ENCODE results near the gene WDR77. TPM values are rescaled to one million over a fixed set of nuclear protein-coding genes. Genes with fewer than 3 reads are reported as not detected.

Gene WDR77
- total RNA-seq = 15.7 TPM
- 10 to 100 TPM; 31.7 to 36.9 (median 34.7) TPM for polyA plus RNA-seq

DNA sequence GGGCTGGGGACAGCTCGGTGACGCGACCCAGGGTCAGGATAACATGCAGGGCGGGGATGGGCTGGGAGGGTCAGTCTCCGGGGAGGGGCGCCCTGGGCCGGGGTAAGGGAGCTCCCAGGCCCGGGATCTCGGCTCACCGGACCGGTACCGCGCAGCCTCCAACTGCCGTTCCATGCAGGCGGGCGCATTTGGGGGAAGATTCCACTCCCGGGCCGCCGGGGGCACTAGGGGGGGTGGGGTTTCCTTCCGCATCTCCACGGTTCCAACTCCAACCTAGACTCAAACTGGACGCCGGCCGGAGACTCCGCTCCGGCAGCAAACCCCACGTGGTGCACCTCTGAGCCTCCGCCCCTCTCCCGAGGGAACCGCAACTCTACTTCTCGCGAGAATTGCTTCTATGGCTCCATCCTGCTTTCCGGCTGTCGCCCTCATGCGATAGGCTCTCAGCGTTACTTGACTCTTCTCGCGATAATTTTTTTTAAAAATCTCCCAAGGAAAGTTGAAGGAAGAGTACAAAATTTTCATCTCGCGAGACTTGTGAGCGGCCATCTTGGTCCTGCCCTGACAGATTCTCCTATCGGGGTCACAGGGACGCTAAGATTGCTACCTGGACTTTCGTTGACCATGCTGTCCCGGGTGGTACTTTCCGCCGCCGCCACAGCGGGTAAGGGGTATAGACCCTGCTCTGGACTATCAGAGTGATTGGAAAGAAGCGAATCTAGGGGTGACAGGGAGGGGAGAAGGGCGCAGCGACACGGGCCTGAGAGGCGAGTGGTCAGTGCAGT, at the start of gene WDR77, which contains the start of gene ATP5PB:
Gene WDR77 (minus strand): TSS at position 339 of the 785 bp plus-strand sequence. CDS start 87 bp downstream, at position 252.
Gene ATP5PB (plus strand): TSS at position 547 of the 785 bp plus-strand sequence. CDS start 78 bp downstream, at position 625.
- ATAC-seq (ENCODE audit: low read depth in 2 of 2) = peak; percentile 95 to 96
- peaks cover 29% of the 10 kb centered on the region for H3K36me3 Mint-ChIP-seq
- Histone ChIP-seq H3K9me3 (ENCODE audit: control insufficient read depth in 2 of 2, low read length in 2 of 2) (no peaks in the 10 kb centered on the region), H3K4me3 (ENCODE audit: low read depth, low read length) (peak within 1 kb of the TSS; percentile 92), H3K27ac (ENCODE audit: insufficient read depth, low read length, poor library complexity, severe bottlenecking) (peak within 1 kb of the TSS; percentile 89), H3K36me3 (ENCODE audit: control insufficient read depth, insufficient read depth, low read length) (peaks cover 28% of the 10 kb centered on the region), H3K4me1 (ENCODE audit: control insufficient read depth, insufficient read depth, low read length, poor library complexity, severe bottlenecking) (peaks cover 59% of the 10 kb centered on the region), H3K27me3 (ENCODE audit: control insufficient read depth, insufficient read depth, low read length) (no peaks in the 10 kb centered on the region)
- H3K27me3 Mint-ChIP-seq = no peaks in the 10 kb centered on the region
- peak; percentile 89 to 97 (median 96) for DNase-seq
- H3K27ac Mint-ChIP-seq = peak within 1 kb of the TSS; percentile 99 to 100 (median 100)
- H3K4me1 Mint-ChIP-seq = peaks cover 51 to 87% (median 74%) of the 10 kb centered on the region in 4 donors
- H3K9me3 Mint-ChIP-seq = no peaks in the 10 kb centered on the region
- H3K4me3 Mint-ChIP-seq = peak within 1 kb of the TSS; percentile 99 to 100 (median 100)

DNA sequence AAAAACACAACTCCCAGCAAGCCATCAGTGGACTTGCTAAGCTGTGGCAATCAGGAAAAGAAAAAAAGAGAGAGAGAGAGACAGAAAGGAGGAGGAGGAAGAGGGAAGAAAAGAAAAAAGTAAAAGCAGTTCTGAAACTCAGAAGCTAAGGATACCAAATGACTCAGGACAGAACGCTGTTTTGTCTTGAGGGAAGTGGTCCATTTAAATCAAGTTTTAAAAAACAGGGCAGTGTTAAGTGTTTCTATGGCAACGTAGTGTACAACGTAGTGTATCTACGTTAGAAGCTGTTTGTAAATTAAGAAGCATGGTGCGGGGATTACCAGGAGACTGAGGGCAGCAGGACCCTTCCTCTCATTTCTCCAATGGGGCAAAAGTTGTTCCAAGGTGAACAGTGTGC, 48.5 kb upstream of the WDR77 start:
- H3K27ac ChIP-seq (ENCODE audit: insufficient read depth, low read length, poor library complexity, severe bottlenecking) = no peak overlapping the region
- H3K27ac Mint-ChIP-seq = peak overlapping the region in 1 of 3 donors; percentile 7

DNA sequence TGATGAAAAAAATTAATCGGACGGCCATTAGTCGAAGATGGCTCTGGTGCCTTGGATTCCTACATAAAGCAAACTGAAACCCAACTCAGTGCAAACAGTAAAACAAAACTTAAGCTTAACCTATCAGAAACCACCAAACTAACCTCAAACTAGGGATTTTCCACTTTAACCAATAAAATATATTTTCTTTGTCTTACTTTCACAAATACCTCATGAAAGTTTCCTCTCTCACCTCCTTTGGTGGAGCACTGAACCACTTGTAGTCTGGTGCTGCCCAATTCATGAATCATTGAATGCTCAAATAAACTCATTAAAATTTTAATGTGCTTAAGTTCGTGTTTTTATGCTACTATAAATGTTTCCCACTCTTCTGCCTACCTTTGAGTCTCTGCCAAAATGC, 47.3 kb upstream of the WDR77 start:
- Histone ChIP-seq H3K36me3 (ENCODE audit: control insufficient read depth, insufficient read depth, low read length) (no peaks in the 10 kb centered on the region), H3K4me3 (ENCODE audit: low read depth, low read length) (no peak overlapping the region), H3K27me3 (ENCODE audit: control insufficient read depth, insufficient read depth, low read length) (no peaks in the 10 kb centered on the region), H3K27ac (ENCODE audit: insufficient read depth, low read length, poor library complexity, severe bottlenecking) (no peak overlapping the region), H3K9me3 (ENCODE audit: control insufficient read depth in 2 of 2, low read length in 2 of 2) (no peaks in the 10 kb centered on the region), H3K4me1 (ENCODE audit: control insufficient read depth, insufficient read depth, low read length, poor library complexity, severe bottlenecking) (no peaks in the 10 kb centered on the region)
- DNase-seq = no peak
- no peak for ATAC-seq (ENCODE audit: low read depth in 2 of 2)
- H3K4me1 Mint-ChIP-seq = peaks cover 5 to 8% (median 5%) of the 10 kb centered on the region in 4 donors
- peaks cover 14% of the 10 kb centered on the region for H3K27me3 Mint-ChIP-seq
- H3K4me3 Mint-ChIP-seq = no peak overlapping the region
- no peaks in the 10 kb centered on the region for H3K36me3 Mint-ChIP-seq
- H3K9me3 Mint-ChIP-seq = peaks cover 0 to 11% (median 5%) of the 10 kb centered on the region in 7 donors
- H3K27ac Mint-ChIP-seq = no peak overlapping the region

More for the DNA sequence above, 48.5 kb upstream of the WDR77 start:
- no peak overlapping the region for H3K4me3 ChIP-seq (ENCODE audit: low read depth, low read length)
- no peak overlapping the region for H3K4me3 Mint-ChIP-seq
- peaks cover 14% of the 10 kb centered on the region for H3K27me3 Mint-ChIP-seq
- no peak for ATAC-seq (ENCODE audit: low read depth in 2 of 2)
- H3K4me1 ChIP-seq (ENCODE audit: control insufficient read depth, insufficient read depth, low read length, poor library complexity, severe bottlenecking) = no peaks in the 10 kb centered on the region
- H3K36me3 ChIP-seq (ENCODE audit: control insufficient read depth, insufficient read depth, low read length) = no peaks in the 10 kb centered on the region
- H3K9me3 Mint-ChIP-seq = peaks cover 0 to 11% (median 5%) of the 10 kb centered on the region in 7 donors
- no peaks in the 10 kb centered on the region for H3K9me3 ChIP-seq (ENCODE audit: control insufficient read depth in 2 of 2, low read length in 2 of 2)
- no peak for DNase-seq
- peaks cover 5 to 10% (median 7%) of the 10 kb centered on the region in 4 donors for H3K4me1 Mint-ChIP-seq
- H3K27me3 ChIP-seq (ENCODE audit: control insufficient read depth, insufficient read depth, low read length) = no peaks in the 10 kb centered on the region
- H3K36me3 Mint-ChIP-seq = no peaks in the 10 kb centered on the region

DNA sequence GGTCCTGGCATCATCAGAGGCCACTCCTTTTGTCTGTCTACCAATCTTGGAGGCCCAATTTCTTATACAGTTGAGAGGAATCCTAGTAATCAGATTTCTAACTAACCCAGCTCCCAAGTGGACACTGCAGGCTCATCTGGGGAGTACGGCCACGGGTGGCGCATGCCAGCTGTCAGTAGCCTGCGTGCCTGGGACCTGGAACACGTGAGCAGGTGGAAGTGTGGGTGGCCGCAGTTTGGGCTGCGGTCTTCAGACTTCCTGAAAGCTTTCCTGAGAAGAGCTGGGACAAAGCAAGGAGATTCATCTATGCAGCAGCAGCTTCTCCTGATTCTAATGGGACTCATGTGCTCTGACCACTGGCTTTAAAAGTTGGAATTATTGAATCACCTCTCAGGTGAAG, 42.0 kb upstream of the WDR77 start:
- DNase-seq = no peak
- H3K9me3 ChIP-seq (ENCODE audit: control insufficient read depth in 2 of 2, low read length in 2 of 2) = no peaks in the 10 kb centered on the region
- H3K27me3 ChIP-seq (ENCODE audit: control insufficient read depth, insufficient read depth, low read length) = no peaks in the 10 kb centered on the region
- no peak overlapping the region for H3K27ac ChIP-seq (ENCODE audit: insufficient read depth, low read length, poor library complexity, severe bottlenecking)
- H3K27me3 Mint-ChIP-seq = peaks cover 12% of the 10 kb centered on the region
- H3K9me3 Mint-ChIP-seq = peaks cover 0 to 6% (median 2%) of the 10 kb centered on the region in 7 donors
- no peaks in the 10 kb centered on the region for H3K36me3 Mint-ChIP-seq
- H3K27ac Mint-ChIP-seq = no peak overlapping the region
- no peak overlapping the region for H3K4me3 Mint-ChIP-seq
- ATAC-seq (ENCODE audit: low read depth in 2 of 2) = no peak
- no peaks in the 10 kb centered on the region for H3K4me1 Mint-ChIP-seq
- no peak overlapping the region for H3K4me3 ChIP-seq (ENCODE audit: low read depth, low read length)
- no peaks in the 10 kb centered on the region for H3K36me3 ChIP-seq (ENCODE audit: control insufficient read depth, insufficient read depth, low read length)
- no peaks in the 10 kb centered on the region for H3K4me1 ChIP-seq (ENCODE audit: control insufficient read depth, insufficient read depth, low read length, poor library complexity, severe bottlenecking)

DNA sequence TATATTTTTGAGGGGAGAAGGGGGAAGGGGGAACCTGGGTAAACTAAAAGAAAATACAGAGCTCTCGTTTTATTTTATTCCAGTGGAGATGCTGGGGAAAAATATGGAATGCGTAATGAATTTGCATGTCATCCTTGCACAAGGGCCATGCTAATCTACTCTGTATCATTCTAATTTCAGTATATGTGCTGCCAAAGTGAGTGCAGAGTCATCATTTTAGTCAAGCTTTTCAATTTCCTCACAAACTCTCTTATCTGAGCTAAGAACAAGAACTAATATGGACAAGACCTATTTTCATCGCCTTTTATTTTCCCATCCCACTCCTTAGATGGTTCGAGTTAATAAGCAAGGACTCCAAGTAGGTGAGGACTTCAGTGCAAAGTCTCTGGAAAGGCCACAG, 41.2 kb upstream of the WDR77 start:
- DNase-seq (no peak), ATAC-seq (ENCODE audit: low read depth in 2 of 2) (no peak)
- no peak overlapping the region for H3K4me3 Mint-ChIP-seq
- H3K36me3 ChIP-seq (ENCODE audit: control insufficient read depth, insufficient read depth, low read length) = no peaks in the 10 kb centered on the region
- H3K4me3 ChIP-seq (ENCODE audit: low read depth, low read length) = no peak overlapping the region
- no peaks in the 10 kb centered on the region for H3K27me3 ChIP-seq (ENCODE audit: control insufficient read depth, insufficient read depth, low read length)
- peak overlapping the region in 1 of 3 donors; percentile 35 for H3K27ac Mint-ChIP-seq
- no peaks in the 10 kb centered on the region for H3K36me3 Mint-ChIP-seq
- H3K9me3 ChIP-seq (ENCODE audit: control insufficient read depth in 2 of 2, low read length in 2 of 2) = no peaks in the 10 kb centered on the region
- H3K9me3 Mint-ChIP-seq = peaks cover 0 to 2% (median 0%) of the 10 kb centered on the region in 7 donors
- H3K27me3 Mint-ChIP-seq = peaks cover 12% of the 10 kb centered on the region
- no peaks in the 10 kb centered on the region for H3K4me1 ChIP-seq (ENCODE audit: control insufficient read depth, insufficient read depth, low read length, poor library complexity, severe bottlenecking)
- H3K4me1 Mint-ChIP-seq = peaks cover 0 to 2% (median 0%) of the 10 kb centered on the region in 4 donors
- H3K27ac ChIP-seq (ENCODE audit: insufficient read depth, low read length, poor library complexity, severe bottlenecking) = no peak overlapping the region

DNA sequence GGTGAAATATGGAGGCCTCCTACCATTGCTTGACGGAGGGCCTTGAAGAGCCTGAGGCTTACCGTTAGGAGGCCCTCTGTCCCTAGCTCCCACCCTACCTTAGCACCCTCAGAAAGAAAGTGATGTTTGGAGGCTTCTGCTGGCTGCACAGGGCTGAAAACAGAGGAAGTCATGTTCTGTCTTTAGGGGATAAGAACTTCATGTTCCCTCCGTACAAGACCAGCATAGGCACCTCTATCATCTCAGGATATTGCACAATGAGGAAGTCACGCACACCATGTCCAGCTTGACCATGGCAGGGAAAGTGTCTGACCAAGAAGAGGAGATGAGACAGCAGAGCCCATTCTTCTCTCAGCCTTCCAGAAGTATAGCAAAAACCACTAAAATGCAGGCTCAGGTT, 40.5 kb upstream of the WDR77 start:
- Mint-ChIP-seq H3K4me1 (peaks cover 0 to 3% (median 1%) of the 10 kb centered on the region in 4 donors), H3K27me3 (peaks cover 12% of the 10 kb centered on the region), H3K9me3 (peaks cover 0 to 2% (median 0%) of the 10 kb centered on the region in 7 donors), H3K27ac (peak overlapping the region in 1 of 3 donors; percentile 55), H3K36me3 (no peaks in the 10 kb centered on the region), H3K4me3 (no peak overlapping the region)
- Histone ChIP-seq H3K27ac (ENCODE audit: insufficient read depth, low read length, poor library complexity, severe bottlenecking) (no peak overlapping the region), H3K4me1 (ENCODE audit: control insufficient read depth, insufficient read depth, low read length, poor library complexity, severe bottlenecking) (no peaks in the 10 kb centered on the region), H3K36me3 (ENCODE audit: control insufficient read depth, insufficient read depth, low read length) (no peaks in the 10 kb centered on the region), H3K4me3 (ENCODE audit: low read depth, low read length) (no peak overlapping the region), H3K9me3 (ENCODE audit: control insufficient read depth in 2 of 2, low read length in 2 of 2) (no peaks in the 10 kb centered on the region), H3K27me3 (ENCODE audit: control insufficient read depth, insufficient read depth, low read length) (no peaks in the 10 kb centered on the region)
- ATAC-seq (ENCODE audit: low read depth in 2 of 2) = no peak
- DNase-seq = no peak

DNA sequence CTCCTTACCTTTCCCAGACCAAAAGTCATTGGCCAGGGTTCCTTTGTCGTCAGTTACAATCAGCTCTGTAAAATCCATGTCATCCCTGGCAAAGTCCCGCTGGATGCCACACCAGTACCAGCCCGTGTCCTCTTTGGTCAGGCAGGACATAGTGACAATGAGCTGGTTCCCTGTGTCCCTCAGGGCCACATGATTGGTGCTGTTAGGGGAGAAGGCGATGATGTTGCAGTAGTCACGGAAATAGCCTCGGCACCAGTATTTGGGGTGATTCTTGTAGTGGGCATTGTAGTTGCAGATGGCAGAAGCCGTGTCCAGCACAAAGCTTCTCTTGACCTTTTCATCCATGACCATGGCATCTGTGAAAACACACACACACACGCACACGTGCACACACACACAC, 39.6 kb upstream of the WDR77 start:
- Mint-ChIP-seq H3K4me3 (no peak overlapping the region), H3K27ac (no peak overlapping the region), H3K36me3 (no peaks in the 10 kb centered on the region), H3K9me3 (no peaks in the 10 kb centered on the region), H3K27me3 (peaks cover 4% of the 10 kb centered on the region), H3K4me1 (peaks cover 0 to 3% (median 1%) of the 10 kb centered on the region in 4 donors)
- Histone ChIP-seq H3K27me3 (ENCODE audit: control insufficient read depth, insufficient read depth, low read length) (no peaks in the 10 kb centered on the region), H3K9me3 (ENCODE audit: control insufficient read depth in 2 of 2, low read length in 2 of 2) (no peaks in the 10 kb centered on the region), H3K36me3 (ENCODE audit: control insufficient read depth, insufficient read depth, low read length) (no peaks in the 10 kb centered on the region), H3K4me1 (ENCODE audit: control insufficient read depth, insufficient read depth, low read length, poor library complexity, severe bottlenecking) (no peaks in the 10 kb centered on the region), H3K27ac (ENCODE audit: insufficient read depth, low read length, poor library complexity, severe bottlenecking) (no peak overlapping the region), H3K4me3 (ENCODE audit: low read depth, low read length) (no peak overlapping the region)
- no peak for DNase-seq
- ATAC-seq (ENCODE audit: low read depth in 2 of 2) = no peak
